Endothelial cell of umbilical vein (primary cell): Measurements from ENCODE around the gene FAM81A.

Experiments used
- CTCF ChIP-seq, 2 donors: IDR thresholded peaks; 1 replicate in 1 of 2; 2 replicates in 1 of 2; pipeline ENCODE4 v1.5.1; 2011; ENCODE audit warnings: low read length in 2 of 2, mild to moderate bottlenecking in 2 of 2, moderate library complexity in 2 of 2, control low read depth in 1 of 2, inconsistent platforms in 1 of 2, low read depth in 1 of 2; ENCODE audit not compliant: insufficient read depth in 1 of 2; ENCODE audit errors: extremely low read depth in 1 of 2
- EZH2 ChIP-seq: IDR thresholded peaks from 2 replicates; pipeline ENCODE4 v1.6.1; 2012; ENCODE audit warnings: borderline replicate concordance, low read depth, mild to moderate bottlenecking, moderate library complexity, low read length, inconsistent platforms; ENCODE audit not compliant: severe bottlenecking
- FOS ChIP-seq: IDR thresholded peaks from 2 replicates; pipeline ENCODE4 v1.6.1; 2011; ENCODE audit warnings: mild to moderate bottlenecking, low read length, moderate library complexity, borderline replicate concordance; ENCODE audit not compliant: insufficient read depth
- JUN ChIP-seq: IDR thresholded peaks from 2 replicates; pipeline ENCODE4 v1.6.1; 2011; ENCODE audit warnings: borderline replicate concordance, low read depth; ENCODE audit not compliant: insufficient read length, insufficient read depth

GRCh38 chr15:59434481-59434880 is 3.5 kb upstream of the FAM81A start:
- no peak for TF ChIP-seq FOS
- TF ChIP-seq CTCF (IDR thresholded peaks at IDR 0.05; ENCODE audit: extremely low read depth in 1 of 2, insufficient read depth in 1 of 2, low read depth in 1 of 2, low read length in 2 of 2), result no peak
- no peak for TF ChIP-seq EZH2
- TF ChIP-seq JUN, result no peak
